ENCODE data around the gene COLEC11.

The COLEC11 gene

GRCh38 chr2:3585261-3586109, 9.4 kb upstream of the COLEC11 start:
- FAIRE-seq, result no peak

GRCh38 chr2:3586220-3586619, 8.7 kb upstream of the COLEC11 start:
- FAIRE-seq, result no peak

- no peak for FAIRE-seq
Observed at GRCh38 chr2:3587021-3587420, 7.9 kb upstream of the COLEC11 start.

- no peak for FAIRE-seq
Observed at GRCh38 chr2:3587432-3587831, 7.5 kb upstream of the COLEC11 start.

- FAIRE-seq, result no peak
Observed at GRCh38 chr2:3588084-3588483, 6.8 kb upstream of the COLEC11 start.

- FAIRE-seq, result no peak
Observed at GRCh38 chr2:3589086-3589485, 5.8 kb upstream of the COLEC11 start.

- no peak for FAIRE-seq
Observed at GRCh38 chr2:3595404-3595803, 492 bp downstream of the COLEC11 start.

- FAIRE-seq, result no peak
Observed at GRCh38 chr2:3595985-3596384, 1.1 kb downstream of the COLEC11 start.

- FAIRE-seq, result no peak
Observed at GRCh38 chr2:3596901-3597417, 2.0 kb downstream of the COLEC11 start.

GRCh38 chr2:3597567-3597966, 2.7 kb downstream of the COLEC11 start:
- no peak for FAIRE-seq

- no peak for FAIRE-seq
Observed at GRCh38 chr2:3598197-3598910, 3.4 kb downstream of the COLEC11 start.

- FAIRE-seq, result no peak
Observed at GRCh38 chr2:3598912-3599854, 4.3 kb downstream of the COLEC11 start.

GRCh38 chr2:3600256-3600855, 5.4 kb downstream of the COLEC11 start:
- no peak for FAIRE-seq

GRCh38 chr2:3601561-3602271, 6.8 kb downstream of the COLEC11 start:
- FAIRE-seq, result no peak

GRCh38 chr2:3602553-3603339, 7.8 kb downstream of the COLEC11 start:
- no peak for FAIRE-seq

GRCh38 chr2:3603536-3604206, 8.8 kb downstream of the COLEC11 start:
- no peak for FAIRE-seq

- no peak for FAIRE-seq
Observed at GRCh38 chr2:3604207-3604877, 9.4 kb downstream of the COLEC11 start.

GRCh38 chr2:3604991-3605961, 10.4 kb downstream of the COLEC11 start:
- FAIRE-seq, result no peak
